K562 (cell line): Measurements from ENCODE around the gene BLOC1S2. TPM values are rescaled to one million over a fixed set of nuclear protein-coding genes. Genes with fewer than 3 reads are reported as not detected.

Source experiments
- ATAC-seq: fragments of 200-7000 bp; cut with Tn5 transposase; 3 replicates; pipeline ENCODE4 v1.9.1; 2020; ENCODE audit warnings: moderate library complexity
- BruUV-seq: library from RNA; stranded (reverse); fragments of 400-500 nt; replicated peaks from 2 replicates; lab custom pipeline; 2021; lab: Mats Ljungman, UMichigan
- CTCF ChIA-PET: fragments of 300-600 bp; formaldehyde crosslinking; extraction: SDS; loops from one replicate; lab custom pipeline; 2021; ENCODE audit warnings: low intra/inter-chr PET ratio; lab: Yijun Ruan, JAX
- POLR2A ChIA-PET: fragments of 300-600, 350-650 bp; sonication (Branson Sonifier 250); formaldehyde crosslinking; extraction: SDS; loops from one replicate; lab custom pipeline; 2021; ENCODE audit warnings: antibody characterized with exemption, inconsistent platforms; lab: Yijun Ruan, JAX
- DNase-seq, 4 experiments: peaks; one replicate each; pipeline versions ENCODE4 v3.0.0 to v3.0.0-alpha.2; 2011 to 2018; ENCODE audit warnings: low spot score in 3 of 4, mixed read lengths in 3 of 4; ENCODE audit errors: extremely low read depth in 1 of 4
- FAIRE-seq: peaks from 2 replicates; lab custom pipeline; 2011; peaks lifted over from hg19 to GRCh38; lab: Jason Lieb, UNC
- H2AFZ ChIP-seq: 2 replicates; pipeline ENCODE4 v1.6.0; 2011; ENCODE audit warnings: low read depth, low read length, control low read depth, inconsistent platforms
- H3K27ac ChIP-seq: fragments of 200-600 bp; 3 replicates; pipeline ENCODE4 v1.8.0; 2011; ENCODE audit warnings: low read depth, mild to moderate bottlenecking, control low read depth, inconsistent platforms, low read length, moderate library complexity, mixed read lengths; ENCODE audit errors: extremely low read depth
- H3K27me3 ChIP-seq, 2 experiments: fragments of 300-600 bp in 1 of 2; 2 replicates in 1 of 2; 3 replicates in 1 of 2; pipeline versions ENCODE4 v1.6.0 to v1.8.0; 2011; ENCODE audit warnings: inconsistent platforms in 2 of 2, low read length in 2 of 2, mild to moderate bottlenecking in 1 of 2, mixed read lengths in 1 of 2, moderate library complexity in 1 of 2; ENCODE audit not compliant: control insufficient read depth in 2 of 2, insufficient read depth in 2 of 2
- H3K36me3 ChIP-seq: fragments of 300-600 bp; 3 replicates; pipeline ENCODE4 v1.8.0; 2011; ENCODE audit warnings: mild to moderate bottlenecking, low read length, inconsistent platforms; ENCODE audit not compliant: control insufficient read depth, insufficient read depth
- H3K4me1 ChIP-seq, 2 experiments: fragments of 200-600 bp in 1 of 2; replicated peaks in 1 of 2; 2 replicates in 1 of 2; 3 replicates in 1 of 2; pipeline versions ENCODE4 v1.5.1 to v1.8.0; 2011; ENCODE audit warnings: inconsistent platforms in 2 of 2, low read length in 2 of 2, mild to moderate bottlenecking in 1 of 2, mixed read lengths in 1 of 2, moderate library complexity in 1 of 2; ENCODE audit not compliant: control insufficient read depth in 2 of 2, insufficient read depth in 2 of 2
- H3K4me2 ChIP-seq: 2 replicates; pipeline ENCODE4 v1.6.1; 2011; ENCODE audit warnings: low read length, control low read depth, inconsistent platforms, mixed read lengths; ENCODE audit not compliant: insufficient read depth
- H3K4me3 ChIP-seq: fragments of 200-600 bp; sonication (generic), shearing (Covaris generic); 2 replicates; pipeline ENCODE4 v1.5.1; 2016; ENCODE audit warnings: control low read depth, inconsistent platforms
- H3K79me2 ChIP-seq: fragments of 200-600 bp; 3 replicates; pipeline ENCODE4 v1.8.0; 2011; ENCODE audit warnings: low read length, inconsistent platforms; ENCODE audit not compliant: control insufficient read depth, insufficient read depth
- H3K9ac ChIP-seq, 2 experiments: 2 replicates each; pipeline versions ENCODE4 v1.6.0 to v1.6.1; 2011; ENCODE audit warnings: low read depth in 2 of 2, low read length in 2 of 2, control low read depth in 1 of 2, inconsistent platforms in 1 of 2, mild to moderate bottlenecking in 1 of 2, mixed read lengths in 1 of 2; ENCODE audit not compliant: insufficient read depth in 1 of 2
- H3K9me1 ChIP-seq: one replicate; pipeline ENCODE4 v1.6.0; 2011; ENCODE audit warnings: inconsistent platforms, mild to moderate bottlenecking, low read length, moderate library complexity; ENCODE audit not compliant: control insufficient read depth, insufficient read depth
- H3K9me3 ChIP-seq: replicated peaks from 2 replicates; pipeline ENCODE4 v1.5.1; 2011; ENCODE audit warnings: low read depth, low read length, inconsistent platforms; ENCODE audit not compliant: control insufficient read depth, insufficient read depth
- H4K20me1 ChIP-seq: replicated peaks from 2 replicates; pipeline ENCODE4 v1.6.1; 2011; ENCODE audit warnings: low read length, inconsistent platforms, mixed read lengths; ENCODE audit not compliant: control insufficient read depth, insufficient read depth
- CTCF ChIP-seq, 3 experiments: IDR thresholded peaks in 2 of 3; conservative IDR thresholded peaks in 1 of 3; 2 replicates each; pipeline ENCODE4 v1.5.1; 2011 to 2012; ENCODE audit warnings: low read length in 3 of 3, mild to moderate bottlenecking in 3 of 3, control low read depth in 2 of 3, improper control_type of control experiment in 1 of 3, inconsistent platforms in 1 of 3, low read depth in 1 of 3, mixed read lengths in 1 of 3, moderate library complexity in 1 of 3; ENCODE audit not compliant: insufficient read depth in 2 of 3
- MTA2 ChIP-seq: fragments of 450-650 bp; IDR thresholded peaks from 2 replicates; pipeline ENCODE4 v1.6.1; 2016; ENCODE audit warnings: low read depth
- POLR3G ChIP-seq: IDR thresholded peaks from 2 replicates; pipeline ENCODE4 v1.6.1; 2011; ENCODE audit not compliant: insufficient read length, insufficient replicate concordance; ENCODE audit errors: extremely low read depth
- RAD21 ChIP-seq, 2 experiments: fragments of 250-450 bp in 1 of 2; fragments of 450-650 bp in 1 of 2; sonication (Bioruptor Pico) in 1 of 2; formaldehyde crosslinking in 1 of 2; IDR thresholded peaks in 1 of 2; conservative IDR thresholded peaks in 1 of 2; 2 replicates each; pipeline versions ENCODE4 v1.4.0 to v1.8.0; 2020 to 2022; ENCODE audit warnings: mild to moderate bottlenecking in 2 of 2, moderate library complexity in 1 of 2
- REST ChIP-seq, 2 experiments: fragments of 450-650 bp; formaldehyde crosslinking in 1 of 2; IDR thresholded peaks; 2 replicates each; pipeline versions ENCODE4 v1.4.0 to v1.6.1; 2014 to 2020; ENCODE audit warnings: mild to moderate bottlenecking in 2 of 2, borderline replicate concordance in 1 of 2, low read depth in 1 of 2
- WGBS: fragments of 100-300 bp; shearing (Covaris generic); methylation state at CpG from one replicate; pipeline ENCODE4 v1.1.6; 2016; ENCODE audit warnings: low coverage, mixed read lengths; ENCODE audit not compliant: insufficient coverage; ENCODE audit errors: missing lambda C conversion rate; 5-methylcytosine and 5-hydroxymethylcytosine counted together
- in situ Hi-C: fragments of 300-500 bp; cut with MboI; formaldehyde crosslinking; loops from 4 replicates; pipeline ENCODE4 v1.15.0; 2018; ENCODE audit warnings: inconsistent platforms, mixed read lengths
- intact Hi-C: fragments of 100-400 bp; cut with micrococcal nuclease; formaldehyde crosslinking; loops from 2 replicates; pipeline ENCODE4 v1.14.2; 2022
- polyA plus RNA-seq, 8 experiments: library from polyadenylated mRNA; depleted of rRNA in 4 of 8; stranded (reverse) in 5 of 8; unstranded in 3 of 8; fragments of >200 nt; fragmentation: Nextera tagmentation in 2 of 8; fragmentation: Illumina TruSeq in 1 of 8; extraction: Ambion mirVana in 2 of 8; extraction: Trizol in 1 of 8; gene quantifications; 2 replicates each; pipeline versions ENCODE4 v1.2.1 to v1.2.3, GENCODE V29; 2011 to 2014; ENCODE audit warnings: inconsistent platforms in 1 of 8, missing spikeins in 1 of 8
- total RNA-seq, 7 experiments: library from RNA; depleted of rRNA in 6 of 7; stranded (reverse); fragments of >200 nt in 6 of 7; fragmentation: Illumina TruSeq in 2 of 7; extraction: Trizol in 2 of 7; gene quantifications; 2 replicates each; pipeline versions ENCODE4 v1.2.1 to v1.2.3, GENCODE V29; 2011 to 2021; ENCODE audit warnings: low replicate concordance in 1 of 7
- TF ChIP-seq, protein P1 (sequence below): sonication (generic); formaldehyde crosslinking; IDR thresholded peaks from 2 replicates; pipeline ENCODE4 v1.5.0; 2020; ENCODE audit warnings: missing genetic modification reagents

The BLOC1S2 gene
- total and polyA plus RNA-seq, 9 of the 15 experiments (the other 6 are each of a cell fraction or from before 2014, with no cell fraction given), result 29.5 to 45.8 (median 34.9) TPM

- no peak overlapping the region for H3K4me2 ChIP-seq
- 5% methylated on average over 7 of the region's 7 CpGs for WGBS
- intact Hi-C loops, result loop anchor here (1.0 kb wide), 1 partner anchor 129 kb away; no protein-coding TSS in a partner anchor
Measured at GRCh38 chr10:100303724-100304319, 17.3 kb upstream of the BLOC1S2 start.

More at GRCh38 chr10:100303724-100304319, 17.3 kb upstream of the BLOC1S2 start:
- Histone ChIP-seq H4K20me1 (no peaks in the 10 kb centered on the region), H3K27ac (no peak overlapping the region), H3K4me1 (no peaks in the 10 kb centered on the region; a peak in 1 of 5 replicates), H2AFZ (no peak overlapping the region), H3K9ac (no peak overlapping the region), H3K9me1 (no peaks in the 10 kb centered on the region), H3K4me3 (no peak overlapping the region), H3K79me2 (no peaks in the 10 kb centered on the region), H3K9me3 (no peaks in the 10 kb centered on the region), H3K27me3 (peaks cover 9 to 14% of the 10 kb centered on the region in 2 experiments; a peak in 4 of 5 replicates), H3K36me3 (no peaks in the 10 kb centered on the region)
- POLR2A ChIA-PET, result interaction anchor here (0.7 to 0.9 kb wide), 2 partner anchors 12 to 124 kb away, joined by 3 read pairs; no protein-coding TSS in a partner anchor
- in situ Hi-C loops, result no loop called here
- TF ChIP-seq MTA2 (no peak), REST (IDR thresholded peaks at IDR 0.05; ENCODE audit: borderline replicate concordance) (peak; percentile 41; the same call in 1 of the 2 replicates), REST (CRISPR knock-in tag; IDR thresholded peaks at IDR 0.05; ENCODE audit: low read depth) (no peak), RAD21 (CRISPR knock-in tag; conservative IDR thresholded peaks at IDR 0.05 in 1 of 2, IDR thresholded peaks at IDR 0.05 in 1 of 2) (peak; percentile 25 to 63; a peak in 3 of 4 replicates), POLR3G (no peak), CTCF (IDR thresholded peaks at IDR 0.05 in 2 of 3, conservative IDR thresholded peaks at IDR 0.05 in 1 of 3; ENCODE audit: insufficient read depth in 2 of 3, low read depth in 1 of 3, low read length in 3 of 3) (peak; percentile 56 to 70 (median 65); a peak in 5 of 6 replicates)
- TF ChIP-seq, protein P1, sequence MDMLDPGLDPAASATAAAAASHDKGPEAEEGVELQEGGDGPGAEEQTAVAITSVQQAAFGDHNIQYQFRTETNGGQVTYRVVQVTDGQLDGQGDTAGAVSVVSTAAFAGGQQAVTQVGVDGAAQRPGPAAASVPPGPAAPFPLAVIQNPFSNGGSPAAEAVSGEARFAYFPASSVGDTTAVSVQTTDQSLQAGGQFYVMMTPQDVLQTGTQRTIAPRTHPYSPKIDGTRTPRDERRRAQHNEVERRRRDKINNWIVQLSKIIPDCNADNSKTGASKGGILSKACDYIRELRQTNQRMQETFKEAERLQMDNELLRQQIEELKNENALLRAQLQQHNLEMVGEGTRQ (CRISPR knock-in tag), result no peak
- DNase-seq, result peak; percentile 23 to 36 (median 31)
- CTCF ChIA-PET, result interaction anchor here (0.8 to 3.9 kb wide), 4 partner anchors 32 to 215 kb away, joined by 3 to 38 read pairs (median 6); no protein-coding TSS in a partner anchor
- FAIRE-seq, result peak; percentile 86
- ATAC-seq, result peak; percentile 64; the same call in 2 of the 3 replicates
- no TSS peak for BruUV-seq
